ENCODE results near the gene FAT3. TPM values are rescaled to one million over a fixed set of nuclear protein-coding genes. Genes with fewer than 3 reads are reported as not detected.

Gene FAT3
- total RNA-seq, 1 experiment from 2014 or later: 0.02 TPM

- Histone ChIP-seq H3K27ac (ENCODE audit: low read depth, low read length) (no peak overlapping the region), H3K9me2 (ENCODE audit: insufficient read depth) (no peaks in the 10 kb centered on the region), H4K20me1 (ENCODE audit: insufficient read depth) (no peaks in the 10 kb centered on the region), H3K4me3 (replicated peaks in 1 of 2; ENCODE audit: low read depth in 1 of 2, low read length in 2 of 2) (no peak overlapping the region), H2AFZ (ENCODE audit: low read depth, low read length, poor library complexity, severe bottlenecking) (no peak overlapping the region), H3K4me2 (ENCODE audit: low read length) (no peak overlapping the region), H3K27me3 (ENCODE audit: insufficient read depth, low read length) (no peaks in the 10 kb centered on the region), H3K4me1 (ENCODE audit: control insufficient read depth in 1 of 2, insufficient read depth in 2 of 2, low read length in 2 of 2) (no peaks in the 10 kb centered on the region), H3K9me3 (ENCODE audit: control insufficient read depth in 1 of 2, insufficient read depth in 1 of 2, low read depth in 1 of 2, low read length in 2 of 2) (peaks cover 8 to 15% of the 10 kb centered on the region in 2 experiments; a peak in 2 of 4 replicates), H3K36me3 (ENCODE audit: control insufficient read depth in 1 of 2, insufficient read depth in 2 of 2, low read length in 2 of 2) (no peaks in the 10 kb centered on the region), H3K79me2 (ENCODE audit: insufficient read depth, low read length) (no peaks in the 10 kb centered on the region), H3K9ac (ENCODE audit: low read length) (no peak overlapping the region)
- intact Hi-C loops (cut with micrococcal nuclease): no loop called here
- ATAC-seq: no peak
- CTCF ChIA-PET: no interaction called here
- TF ChIP-seq, protein P1, sequence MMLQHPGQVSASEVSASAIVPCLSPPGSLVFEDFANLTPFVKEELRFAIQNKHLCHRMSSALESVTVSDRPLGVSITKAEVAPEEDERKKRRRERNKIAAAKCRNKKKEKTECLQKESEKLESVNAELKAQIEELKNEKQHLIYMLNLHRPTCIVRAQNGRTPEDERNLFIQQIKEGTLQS (IDR thresholded peaks at IDR 0.05): no peak
- TF ChIP-seq ZNF274 (IDR thresholded peaks at IDR 0.05; ENCODE audit: low read depth, low read length) (no peak), POLR2A (IDR thresholded peaks at IDR 0.05; ENCODE audit: borderline replicate concordance, extremely low read depth, insufficient read depth, insufficient read length) (no peak), ELF1 (IDR thresholded peaks at IDR 0.05; ENCODE audit: borderline replicate concordance, low read depth) (no peak), CEBPB (IDR thresholded peaks at IDR 0.05; ENCODE audit: low read depth) (no peak)
- POLR2A ChIA-PET: no interaction called here
- no peak for DNase-seq (ENCODE audit: low read depth, low spot score)
- no TSS peak for BruUV-seq (replicated peaks)
- RAD21 ChIA-PET (ENCODE audit: low non-redundant PET in 1 of 2, low total read pairs in 2 of 2, uncharacterized antibody in 2 of 2, unreplicated experiment in 2 of 2): no interaction called here
These were observed 45.2 kb downstream of the FAT3 start for GRCh38 chr11:92269841-92270240.

GRCh38 chr11:92272651-92273050, 48.0 kb downstream of the FAT3 start:
- Histone ChIP-seq H3K9ac (ENCODE audit: low read length) (no peak overlapping the region), H3K27me3 (ENCODE audit: insufficient read depth, low read length) (no peaks in the 10 kb centered on the region), H3K4me2 (ENCODE audit: low read length) (no peak overlapping the region), H3K9me3 (ENCODE audit: control insufficient read depth in 1 of 2, insufficient read depth in 1 of 2, low read depth in 1 of 2, low read length in 2 of 2) (peaks cover 0 to 16% of the 10 kb centered on the region in 2 experiments; a peak in 2 of 4 replicates), H3K9me2 (ENCODE audit: insufficient read depth) (no peaks in the 10 kb centered on the region), H3K27ac (ENCODE audit: low read depth, low read length) (no peak overlapping the region), H3K4me1 (ENCODE audit: control insufficient read depth in 1 of 2, insufficient read depth in 2 of 2, low read length in 2 of 2) (no peaks in the 10 kb centered on the region), H3K79me2 (ENCODE audit: insufficient read depth, low read length) (no peaks in the 10 kb centered on the region), H3K36me3 (ENCODE audit: control insufficient read depth in 1 of 2, insufficient read depth in 2 of 2, low read length in 2 of 2) (no peaks in the 10 kb centered on the region), H3K4me3 (replicated peaks in 1 of 2; ENCODE audit: low read depth in 1 of 2, low read length in 2 of 2) (no peak overlapping the region), H2AFZ (ENCODE audit: low read depth, low read length, poor library complexity, severe bottlenecking) (no peak overlapping the region), H4K20me1 (ENCODE audit: insufficient read depth) (no peaks in the 10 kb centered on the region)
- intact Hi-C loops (cut with micrococcal nuclease): no loop called here
- DNase-seq (ENCODE audit: low read depth, low spot score) (no peak), ATAC-seq (no peak)
- ChIA-PET RAD21 (ENCODE audit: low non-redundant PET in 1 of 2, low total read pairs in 2 of 2, uncharacterized antibody in 2 of 2, unreplicated experiment in 2 of 2) (no interaction called here), POLR2A (no interaction called here), CTCF (no interaction called here)
- no TSS peak for BruUV-seq (replicated peaks)
- TF ChIP-seq RAD21 (IDR thresholded peaks at IDR 0.05; ENCODE audit: low read depth) (no peak), MAX (IDR thresholded peaks at IDR 0.05) (no peak), CBX3 (IDR thresholded peaks at IDR 0.05; ENCODE audit: low read depth) (no peak), EZH2phosphoT487 (IDR thresholded peaks at IDR 0.05; ENCODE audit: borderline replicate concordance) (no peak), SIN3A (IDR thresholded peaks at IDR 0.05; ENCODE audit: low read depth) (no peak), YY1 (IDR thresholded peaks at IDR 0.05; ENCODE audit: extremely low read depth, insufficient replicate concordance, low read depth, low read length) (no peak), TCF7L2 (IDR thresholded peaks at IDR 0.05; ENCODE audit: borderline replicate concordance, extremely low read depth, insufficient read depth, insufficient read length) (no peak), EGR1 (IDR thresholded peaks at IDR 0.05; ENCODE audit: low read depth) (no peak), POLR2A (IDR thresholded peaks at IDR 0.05; ENCODE audit: borderline replicate concordance, extremely low read depth, insufficient read depth, insufficient read length) (no peak), JUND (IDR thresholded peaks at IDR 0.05) (no peak), ZBTB33 (IDR thresholded peaks at IDR 0.05; ENCODE audit: extremely low read depth, insufficient replicate concordance, low read length) (no peak)
- TF ChIP-seq, protein P2, sequence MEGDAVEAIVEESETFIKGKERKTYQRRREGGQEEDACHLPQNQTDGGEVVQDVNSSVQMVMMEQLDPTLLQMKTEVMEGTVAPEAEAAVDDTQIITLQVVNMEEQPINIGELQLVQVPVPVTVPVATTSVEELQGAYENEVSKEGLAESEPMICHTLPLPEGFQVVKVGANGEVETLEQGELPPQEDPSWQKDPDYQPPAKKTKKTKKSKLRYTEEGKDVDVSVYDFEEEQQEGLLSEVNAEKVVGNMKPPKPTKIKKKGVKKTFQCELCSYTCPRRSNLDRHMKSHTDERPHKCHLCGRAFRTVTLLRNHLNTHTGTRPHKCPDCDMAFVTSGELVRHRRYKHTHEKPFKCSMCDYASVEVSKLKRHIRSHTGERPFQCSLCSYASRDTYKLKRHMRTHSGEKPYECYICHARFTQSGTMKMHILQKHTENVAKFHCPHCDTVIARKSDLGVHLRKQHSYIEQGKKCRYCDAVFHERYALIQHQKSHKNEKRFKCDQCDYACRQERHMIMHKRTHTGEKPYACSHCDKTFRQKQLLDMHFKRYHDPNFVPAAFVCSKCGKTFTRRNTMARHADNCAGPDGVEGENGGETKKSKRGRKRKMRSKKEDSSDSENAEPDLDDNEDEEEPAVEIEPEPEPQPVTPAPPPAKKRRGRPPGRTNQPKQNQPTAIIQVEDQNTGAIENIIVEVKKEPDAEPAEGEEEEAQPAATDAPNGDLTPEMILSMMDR (IDR thresholded peaks at IDR 0.05 in 2 of 3, conservative IDR thresholded peaks at IDR 0.05 in 1 of 3; ENCODE audit: borderline replicate concordance in 1 of 3, insufficient read depth in 1 of 3, low read depth in 2 of 3, low read length in 2 of 3): no peak
- TF ChIP-seq, protein P1 (IDR thresholded peaks at IDR 0.05): no peak
